SH-SY5Y (cell line): ENCODE data around the gene MON1A.

Source experiments
- GATA2 ChIP-seq: IDR thresholded peaks from 2 replicates; pipeline ENCODE4 v1.6.1; 2011; ENCODE audit warnings: mild to moderate bottlenecking, low read depth, low read length
- GATA3 ChIP-seq: IDR thresholded peaks from 2 replicates; pipeline ENCODE4 v1.6.1; 2011; ENCODE audit warnings: low read depth, mild to moderate bottlenecking, low read length, moderate library complexity

GRCh38 chr3:49939858-49940666, 10.5 kb upstream of the MON1A start, which contains the start of gene RBM6:
- TF ChIP-seq GATA2, result no peak
- no peak for TF ChIP-seq GATA3
